ENCODE data around the gene C16orf92.

- TF ChIP-seq CTCF (conservative IDR thresholded peaks at IDR 0.05; ENCODE audit: low read length) (no peak), EZH2phosphoT487 (IDR thresholded peaks at IDR 0.05; ENCODE audit: borderline replicate concordance) (no peak)
These were observed 10.3 kb downstream of the C16orf92 start for GRCh38 chr16:30033270-30033669.

Data from Loucy (cell line).